ENCODE results near the gene CDH4.

The CDH4 gene

GRCh38 chr20:61291166-61291829 lies 39.2 kb downstream of the CDH4 start:
- H3K27ac ChIP-seq: no peak overlapping the region
- no peak for TF ChIP-seq ZFX (IDR thresholded peaks at IDR 0.05)
- TF ChIP-seq CTCF (conservative IDR thresholded peaks at IDR 0.05): no peak

GRCh38 chr20:61292391-61292790 lies 40.3 kb downstream of the CDH4 start:
- H3K27ac ChIP-seq: no peak overlapping the region
- no peak for TF ChIP-seq CTCF (conservative IDR thresholded peaks at IDR 0.05)
- TF ChIP-seq ZFX (IDR thresholded peaks at IDR 0.05): no peak

GRCh38 chr20:61292821-61293612 lies 41.0 kb downstream of the CDH4 start:
- no peak overlapping the region for H3K27ac ChIP-seq
- TF ChIP-seq ZFX (IDR thresholded peaks at IDR 0.05): no peak
- TF ChIP-seq CTCF (conservative IDR thresholded peaks at IDR 0.05): no peak

- TF ChIP-seq CTCF (conservative IDR thresholded peaks at IDR 0.05): no peak
- no peak overlapping the region for H3K27ac ChIP-seq
These were observed 41.9 kb downstream of the CDH4 start for GRCh38 chr20:61293951-61294350.

GRCh38 chr20:61295249-61295648 lies 43.2 kb downstream of the CDH4 start:
- no peak for TF ChIP-seq ZFX (IDR thresholded peaks at IDR 0.05)
- no peak for TF ChIP-seq CTCF (conservative IDR thresholded peaks at IDR 0.05)
- H3K27ac ChIP-seq: no peak overlapping the region

- TF ChIP-seq CTCF (conservative IDR thresholded peaks at IDR 0.05) (no peak), ZFX (IDR thresholded peaks at IDR 0.05) (no peak)
- no peak overlapping the region for H3K27ac ChIP-seq
These were observed 43.9 kb downstream of the CDH4 start for GRCh38 chr20:61295682-61296628.

All from C4-2B (cell line).